H1 (cell line): ENCODE data around the gene FKBP2. TPM values are rescaled to one million over a fixed set of nuclear protein-coding genes. Genes with fewer than 3 reads are reported as not detected.
A peak's percentile ranks its signal among the peaks of the same experiment; 100 is the strongest.

Experiments used
- CTCF ChIA-PET: fragments of 300-600 bp; sonication (Branson Sonifier 250); formaldehyde crosslinking; loops from one replicate; lab custom pipeline; 2021; ENCODE audit not compliant: partially characterized antibody; lab: Charles Lee
- POLR2A ChIA-PET: fragments of 300-600 bp; sonication (Branson Sonifier 250); formaldehyde crosslinking; loops from one replicate; lab custom pipeline; 2021; ENCODE audit warnings: inconsistent platforms; ENCODE audit not compliant: partially characterized antibody; lab: Charles Lee
- DNase-seq, 2 experiments: peaks; one replicate each; pipeline versions ENCODE4 v3.0.0 to v3.0.0-alpha.2; 2010 to 2022; ENCODE audit warnings: low spot score in 2 of 2, low read depth in 1 of 2, mixed read lengths in 1 of 2
- FAIRE-seq: peaks from 2 replicates; lab custom pipeline; 2011; peaks lifted over from hg19 to GRCh38; lab: Jason Lieb, UNC
- H2AFZ ChIP-seq: 2 replicates; pipeline ENCODE4 v1.8.1; 2012; ENCODE audit warnings: low read length, inconsistent platforms
- H2AK5ac ChIP-seq: 2 replicates; pipeline ENCODE4 v1.6.1; 2013; ENCODE audit warnings: low read depth, low read length
- H2BK120ac ChIP-seq: replicated peaks from 2 replicates; pipeline ENCODE3; 2013; ENCODE audit warnings: low read depth, low read length, inconsistent platforms
- H2BK12ac ChIP-seq: 2 replicates; pipeline ENCODE4 v1.6.1; 2013; ENCODE audit warnings: low read depth, low read length
- H2BK15ac ChIP-seq: 2 replicates; pipeline ENCODE4 v1.6.1; 2013; ENCODE audit warnings: low read length
- H2BK20ac ChIP-seq: 2 replicates; pipeline ENCODE4 v1.6.1; 2013; ENCODE audit warnings: low read length
- H2BK5ac ChIP-seq: 2 replicates; pipeline ENCODE4 v1.6.1; 2013; ENCODE audit warnings: low read depth, low read length
- H3K14ac ChIP-seq: 2 replicates; pipeline ENCODE4 v1.6.1; 2013; ENCODE audit warnings: inconsistent platforms; ENCODE audit not compliant: insufficient read length
- H3K18ac ChIP-seq: 2 replicates; pipeline ENCODE4 v1.6.1; 2013; ENCODE audit warnings: low read length; ENCODE audit errors: extremely low read depth
- H3K23ac ChIP-seq: 2 replicates; pipeline ENCODE4 v1.6.1; 2013; ENCODE audit warnings: inconsistent platforms; ENCODE audit not compliant: insufficient read length
- H3K23me2 ChIP-seq: 2 replicates; pipeline ENCODE4 v1.6.1; 2013; ENCODE audit warnings: low read depth, low read length
- H3K27ac ChIP-seq: 2 replicates; pipeline ENCODE4 v1.6.1; 2011; ENCODE audit warnings: low read depth, low read length, inconsistent platforms
- H3K27me3 ChIP-seq, 4 experiments: replicated peaks in 1 of 4; 1 replicate in 1 of 4; 2 replicates in 3 of 4; pipeline versions ENCODE4 v1.6.1 to v1.8.1; 2011 to 2013; ENCODE audit warnings: low read length in 3 of 4, mild to moderate bottlenecking in 3 of 4, inconsistent platforms in 2 of 4, mixed read lengths in 2 of 4, moderate library complexity in 1 of 4; ENCODE audit not compliant: control insufficient read depth in 3 of 4, insufficient read depth in 3 of 4; ENCODE audit errors: extremely low read depth in 1 of 4
- H3K36me3 ChIP-seq, 4 experiments: 2 replicates each; pipeline versions ENCODE4 v1.6.1 to v1.8.1; 2011 to 2013; ENCODE audit warnings: mild to moderate bottlenecking in 4 of 4, low read length in 3 of 4, moderate library complexity in 2 of 4, control low read depth in 1 of 4, inconsistent platforms in 1 of 4; ENCODE audit not compliant: insufficient read depth in 4 of 4, control insufficient read depth in 2 of 4
- H3K4ac ChIP-seq: replicated peaks from 2 replicates; pipeline ENCODE3; 2013; ENCODE audit warnings: low read length, low read depth, mixed read lengths, inconsistent platforms; ENCODE audit not compliant: insufficient read length
- H3K4me1 ChIP-seq, 4 experiments: replicated peaks in 1 of 4; 1 replicate in 1 of 4; 2 replicates in 3 of 4; pipeline versions ENCODE4 v1.6.1 to v1.8.1; 2011 to 2013; ENCODE audit warnings: low read length in 3 of 4, inconsistent platforms in 2 of 4, mixed read lengths in 1 of 4; ENCODE audit not compliant: insufficient read depth in 4 of 4, control insufficient read depth in 3 of 4
- H3K4me2 ChIP-seq, 2 experiments: 2 replicates each; pipeline versions ENCODE4 v1.6.1 to v1.8.1; 2011 to 2013; ENCODE audit warnings: low read depth in 2 of 2, low read length in 2 of 2, control low read depth in 1 of 2, inconsistent platforms in 1 of 2, mild to moderate bottlenecking in 1 of 2; ENCODE audit not compliant: insufficient read depth in 1 of 2
- H3K4me3 ChIP-seq, 4 experiments: fragments of 200-600, 300-600 bp in 1 of 4; sonication (generic), shearing (Covaris generic), sonication (Bioruptor Twin) in 1 of 4; 2 replicates each; pipeline versions ENCODE4 v1.5.1 to v1.8.1; 2011 to 2016; ENCODE audit warnings: low read length in 4 of 4, low read depth in 3 of 4, control low read depth in 2 of 4, inconsistent platforms in 2 of 4, mild to moderate bottlenecking in 2 of 4, mixed read lengths in 1 of 4, moderate library complexity in 1 of 4; ENCODE audit not compliant: insufficient read depth in 2 of 4; ENCODE audit errors: extremely low read depth in 1 of 4
- H3K56ac ChIP-seq: replicated peaks from 2 replicates; pipeline ENCODE3; 2013; ENCODE audit warnings: low read depth, mild to moderate bottlenecking, mixed read lengths, low read length, inconsistent platforms; ENCODE audit not compliant: insufficient read length
- H3K79me1 ChIP-seq: 2 replicates; pipeline ENCODE4 v1.6.1; 2013; ENCODE audit warnings: low read depth, low read length, control low read depth
- H3K79me2 ChIP-seq, 2 experiments: 2 replicates each; pipeline versions ENCODE4 v1.6.1 to v1.8.1; 2012 to 2013; ENCODE audit warnings: low read length in 2 of 2, mild to moderate bottlenecking in 2 of 2, inconsistent platforms in 1 of 2; ENCODE audit not compliant: insufficient read depth in 2 of 2, control insufficient read depth in 1 of 2
- H3K9ac ChIP-seq, 4 experiments: replicated peaks in 1 of 4; 1 replicate in 1 of 4; 2 replicates in 3 of 4; pipeline versions ENCODE4 v1.6.1 to v1.8.1; 2011 to 2013; ENCODE audit warnings: low read depth in 3 of 4, low read length in 3 of 4, control low read depth in 2 of 4, mild to moderate bottlenecking in 2 of 4, moderate library complexity in 2 of 4, inconsistent platforms in 1 of 4; ENCODE audit errors: extremely low read depth in 1 of 4
- H3K9me3 ChIP-seq, 2 experiments: 2 replicates each; pipeline versions ENCODE4 v1.6.1 to v1.8.1; 2012 to 2013; ENCODE audit warnings: mild to moderate bottlenecking in 2 of 2, moderate library complexity in 2 of 2, control low read depth in 1 of 2, inconsistent platforms in 1 of 2, low read depth in 1 of 2, low read length in 1 of 2, mixed read lengths in 1 of 2; ENCODE audit not compliant: insufficient read depth in 2 of 2
- H4K20me1 ChIP-seq, 2 experiments: replicated peaks in 1 of 2; 2 replicates each; pipeline versions ENCODE3 to v1.8.1; 2011 to 2013; ENCODE audit warnings: inconsistent platforms in 2 of 2, low read length in 2 of 2, mild to moderate bottlenecking in 1 of 2; ENCODE audit not compliant: insufficient read depth in 2 of 2, control insufficient read depth in 1 of 2
- H4K5ac ChIP-seq: 2 replicates; pipeline ENCODE4 v1.6.1; 2013; ENCODE audit warnings: low read length, low read depth, mixed read lengths, inconsistent platforms; ENCODE audit not compliant: insufficient read length
- H4K8ac ChIP-seq: 2 replicates; pipeline ENCODE4 v1.8.0; 2013; ENCODE audit warnings: mild to moderate bottlenecking, moderate library complexity, low read length, inconsistent platforms; ENCODE audit not compliant: insufficient read depth; ENCODE audit errors: extremely low read depth
- H4K91ac ChIP-seq: replicated peaks from 2 replicates; pipeline ENCODE3; 2013; ENCODE audit warnings: low read length, mixed read lengths, inconsistent platforms; ENCODE audit not compliant: insufficient read length
- ASH2L ChIP-seq: fragments of 200-600, 300-600 bp; sonication (generic); IDR thresholded peaks from one replicate; pipeline ENCODE4 v1.7.1; 2017; ENCODE audit warnings: low read length
- ATF3 ChIP-seq: IDR thresholded peaks from 2 replicates; pipeline ENCODE4 v1.6.1; 2011; ENCODE audit warnings: low read depth, mild to moderate bottlenecking, low read length; ENCODE audit not compliant: insufficient read depth
- CEBPB ChIP-seq: IDR thresholded peaks from 2 replicates; pipeline ENCODE4 v1.6.1; 2012; ENCODE audit warnings: low read depth, low read length
- CREB1 ChIP-seq: IDR thresholded peaks from 2 replicates; pipeline ENCODE4 v1.6.1; 2012; ENCODE audit warnings: inconsistent platforms
- KDM4A ChIP-seq: IDR thresholded peaks from one replicate; pipeline ENCODE4 v1.7.1; 2012; ENCODE audit warnings: low read depth, mild to moderate bottlenecking, moderate library complexity, low read length, inconsistent platforms; ENCODE audit not compliant: severe bottlenecking
- MAFK ChIP-seq: IDR thresholded peaks from 2 replicates; pipeline ENCODE4 v1.6.1; 2012; ENCODE audit warnings: low read depth, mild to moderate bottlenecking, improper control_type of control experiment, low read length
- NANOG ChIP-seq: IDR thresholded peaks from 2 replicates; pipeline ENCODE4 v1.6.1; 2011; ENCODE audit warnings: low read length, low read depth, mild to moderate bottlenecking, inconsistent platforms; ENCODE audit not compliant: insufficient read depth, poor library complexity, severe bottlenecking
- POLR2AphosphoS5 ChIP-seq: IDR thresholded peaks from 2 replicates; pipeline ENCODE4 v1.6.1; 2011; ENCODE audit warnings: low read depth, low read length
- RXRA ChIP-seq: IDR thresholded peaks from 2 replicates; pipeline ENCODE4 v1.6.1; 2011; ENCODE audit warnings: low read depth, mild to moderate bottlenecking, low read length, moderate library complexity; ENCODE audit not compliant: insufficient read depth
- SP4 ChIP-seq: IDR thresholded peaks from 2 replicates; pipeline ENCODE4 v1.6.1; 2012; ENCODE audit warnings: low read length, inconsistent platforms
- SRF ChIP-seq: IDR thresholded peaks from 2 replicates; pipeline ENCODE4 v1.6.1; 2011; ENCODE audit warnings: mild to moderate bottlenecking, low read depth, low read length, moderate library complexity
- TBP ChIP-seq: IDR thresholded peaks from 2 replicates; pipeline ENCODE4 v1.6.1; 2011; ENCODE audit warnings: low read depth, low read length, improper control_type of control experiment
- YY1 ChIP-seq: IDR thresholded peaks from 2 replicates; pipeline ENCODE4 v1.6.1; 2011; ENCODE audit warnings: low read depth, mild to moderate bottlenecking, low read length
- WGBS, 2 experiments: shearing (Covaris generic) in 1 of 2; methylation state at CpG; one replicate each; pipeline versions ENCODE4 v1.1.6 to v1.1.7; 2013 to 2015; ENCODE audit warnings: low lambda C conversion rate in 2 of 2, mixed read lengths in 2 of 2, inconsistent platforms in 1 of 2, low coverage in 1 of 2, missing lambda C conversion rate in 1 of 2; ENCODE audit not compliant: insufficient replicate concordance in 2 of 2, insufficient coverage in 1 of 2, insufficient read length in 1 of 2; ENCODE audit errors: extremely low coverage in 1 of 2, missing lambda C conversion rate in 1 of 2; 5-methylcytosine and 5-hydroxymethylcytosine counted together
- polyA plus RNA-seq, 7 experiments: library from polyadenylated mRNA; depleted of rRNA in 3 of 7; stranded (reverse) in 5 of 7; unstranded in 2 of 7; fragments of >200 nt in 5 of 7; fragments of 200-250 nt in 2 of 7; gene quantifications; 1 replicate in 5 of 7; 2 replicates in 1 of 7; 4 replicates in 1 of 7; pipeline versions ENCODE4 v1.2.1 to v1.2.3, GENCODE V29; 2011 to 2013; ENCODE audit warnings: missing spikeins in 2 of 7, mixed read lengths in 2 of 7
- total RNA-seq: library from RNA; stranded (reverse); fragmentation: NEBNext Ultra II Directional; extraction: Animal tissue kit (Norgen Biotek cat#: 25700); gene quantifications from 2 replicates; pipeline ENCODE4 v1.2.1, GENCODE V29; 2021
- TF ChIP-seq, protein P1 (sequence below): IDR thresholded peaks from 2 replicates; pipeline ENCODE4 v1.6.1; 2012; ENCODE audit warnings: inconsistent platforms

Gene FKBP2
- total and polyA plus RNA-seq, 2 of the 8 experiments (the other 6 are each of a cell fraction or from before 2014, with no cell fraction given) = 41.7 to 52.5 TPM

GRCh38 chr11:64232967-64233315 is 8.0 kb upstream of the FKBP2 start:
- CTCF ChIA-PET = interaction anchor here (0.6 to 8.6 kb wide), 7 partner anchors 9 to 1023 kb away, joined by 3 to 51 read pairs (median 8); partner anchors contain the start of genes FERMT3 and PLCB3
- TF ChIP-seq ASH2L (no peak), MAFK (no peak), SP4 (no peak), KDM4A (no peak), ATF3 (no peak), POLR2AphosphoS5 (no peak), SRF (no peak), NANOG (no peak), RXRA (no peak), CREB1 (no peak), TBP (no peak), CEBPB (no peak), YY1 (no peak)
- TF ChIP-seq, protein P1, sequence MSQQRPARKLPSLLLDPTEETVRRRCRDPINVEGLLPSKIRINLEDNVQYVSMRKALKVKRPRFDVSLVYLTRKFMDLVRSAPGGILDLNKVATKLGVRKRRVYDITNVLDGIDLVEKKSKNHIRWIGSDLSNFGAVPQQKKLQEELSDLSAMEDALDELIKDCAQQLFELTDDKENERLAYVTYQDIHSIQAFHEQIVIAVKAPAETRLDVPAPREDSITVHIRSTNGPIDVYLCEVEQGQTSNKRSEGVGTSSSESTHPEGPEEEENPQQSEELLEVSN = no peak

More at GRCh38 chr11:64232967-64233315, 8.0 kb upstream of the FKBP2 start:
- H3K14ac ChIP-seq = no peak overlapping the region
- H2BK20ac ChIP-seq = no peak overlapping the region
- H3K23me2 ChIP-seq = peaks cover 15% of the 10 kb centered on the region
- no peak overlapping the region for H2AK5ac ChIP-seq
- H2BK120ac ChIP-seq = no peak overlapping the region
- no peak overlapping the region for H2AFZ ChIP-seq
- FAIRE-seq (no peak), DNase-seq (no peak)
- no peak overlapping the region for H2BK15ac ChIP-seq
- no peak overlapping the region for H3K23ac ChIP-seq
- no peak overlapping the region for H3K56ac ChIP-seq
- no peak overlapping the region for H3K9ac ChIP-seq
- 0 out of 8 replicates have a peak, but pooled peaks cover 0 to 3% (median 1%) of the 10 kb centered on the region in 4 experiments for H3K36me3 ChIP-seq
- no peak overlapping the region for H4K5ac ChIP-seq
- POLR2A ChIA-PET = interaction anchor here (0.8 to 11.9 kb wide), 7 partner anchors 9 to 47 kb away, joined by 3 to 190 read pairs (median 4); partner anchors contain the start of genes FERMT3, FKBP2, PLCB3 and PPP1R14B
- H2BK5ac ChIP-seq = no peak overlapping the region
- no peaks in the 10 kb centered on the region for H3K9me3 ChIP-seq
- H3K4me2 ChIP-seq = peak overlapping the region in 1 of 2 experiments; percentile 80; a peak in 1 of 4 replicates
- H3K27ac ChIP-seq = no peak overlapping the region
- H3K79me1 ChIP-seq = no peaks in the 10 kb centered on the region; the same call in 1 of the 2 replicates
- WGBS, 2 experiments = 94% methylated on average over 8 of the region's 8 CpGs; no CpG with 5 or more reads in 1 of the 2 experiments
- H3K27me3 ChIP-seq = peaks cover 0 to 12% (median 6%) of the 10 kb centered on the region in 4 experiments; a peak in 4 of 7 replicates
- H3K4ac ChIP-seq = no peak overlapping the region
- H4K91ac ChIP-seq = no peak overlapping the region
- H3K4me1 ChIP-seq = peaks cover 0 to 19% (median 6%) of the 10 kb centered on the region in 4 experiments; a peak in 6 of 7 replicates
- peaks cover 0 to 6% of the 10 kb centered on the region in 2 experiments for H4K20me1 ChIP-seq
- no peaks in the 10 kb centered on the region for H3K79me2 ChIP-seq
- H2BK12ac ChIP-seq = no peak overlapping the region
- no peak overlapping the region for H4K8ac ChIP-seq
- no peak overlapping the region for H3K4me3 ChIP-seq
- no peak overlapping the region for H3K18ac ChIP-seq
